Measurements from ENCODE around the gene PMVK. TPM values are rescaled to one million over a fixed set of nuclear protein-coding genes. Genes with fewer than 3 reads are reported as not detected.

The PMVK gene
- total and polyA plus RNA-seq, 2 of the 8 experiments (the other 6 are each of a cell fraction or from before 2014, with no cell fraction given): 23.8 to 26.5 TPM

DNA sequence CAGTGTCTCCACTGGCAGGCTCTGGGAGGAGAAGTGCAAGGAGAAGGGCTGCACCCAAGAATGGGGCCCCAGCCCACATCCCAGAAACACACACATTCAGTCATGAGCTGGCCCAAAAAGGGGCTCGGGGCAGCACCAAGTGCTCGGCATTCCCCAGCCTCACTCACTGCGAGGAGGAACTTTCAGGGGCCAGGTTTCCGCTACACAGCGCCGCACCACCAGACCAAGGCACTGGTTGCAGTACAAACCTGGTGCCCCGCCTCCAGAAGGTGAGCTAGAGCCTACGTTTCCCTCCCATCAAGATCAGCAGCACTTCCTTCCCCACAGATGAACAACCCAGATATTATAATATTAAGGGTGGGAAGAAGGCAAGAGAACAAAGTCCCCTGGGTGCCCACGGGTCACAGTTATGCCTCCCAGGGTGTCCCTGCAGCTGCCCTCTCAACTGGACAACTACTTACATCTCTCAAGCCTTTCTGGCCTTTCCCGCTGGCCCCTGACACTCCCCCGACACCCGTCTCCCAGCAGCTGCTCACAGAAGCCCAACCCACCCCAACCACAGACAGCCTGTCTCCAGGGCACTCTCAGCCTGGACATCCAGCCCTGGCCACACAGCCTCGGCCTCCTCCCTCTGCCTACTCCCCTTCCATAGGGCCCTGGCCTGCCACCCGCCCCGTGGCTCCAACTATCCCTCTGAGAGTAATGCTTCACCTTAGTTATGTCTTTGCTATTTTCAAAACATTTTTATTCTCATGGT lies 15.6 kb upstream of the PMVK start (continued):
- TF ChIP-seq TCF12 (IDR thresholded peaks at IDR 0.05; ENCODE audit: low read depth, low read length) (no peak), CBX8 (IDR thresholded peaks at IDR 0.05; ENCODE audit: borderline replicate concordance, low read depth, low read length) (no peak), CHD1 (IDR thresholded peaks at IDR 0.05; ENCODE audit: low read depth, low read length) (no peak), SP4 (IDR thresholded peaks at IDR 0.05; ENCODE audit: low read length) (no peak), NRF1 (IDR thresholded peaks at IDR 0.05; ENCODE audit: low read depth, low read length) (no peak), RXRA (IDR thresholded peaks at IDR 0.05; ENCODE audit: insufficient read depth, low read depth, low read length) (no peak), GABPA (IDR thresholded peaks at IDR 0.05; ENCODE audit: borderline replicate concordance, insufficient read depth, low read length) (no peak), RAD21 (IDR thresholded peaks at IDR 0.05 in 1 of 2, conservative IDR thresholded peaks at IDR 0.05 in 1 of 2; ENCODE audit: low read depth in 2 of 2, low read length in 2 of 2) (no peak)

All from H1 (cell line).